MV-4-11 (cell line): Measurements from ENCODE around the gene TBPL2.
"Not testable (repeated sequence)": the region's sequence is repeated elsewhere in the genome, so short reads cannot be mapped to it uniquely, and the experiment has no call there.

Experiments used
- DNase-seq: peaks from one replicate; lab custom pipeline; 2025; lab: John Stamatoyannopoulos, UW

Gene TBPL2

GRCh38 chr14:55440385-55440784 lies at the start of gene TBPL2:
TSS of gene TBPL2 (minus strand) at chr14:55440616. CDS start at chr14:55440449, 167 bp downstream.
- no peak for DNase-seq

GRCh38 chr14:55488204-55488603 lies 47.8 kb upstream of the TBPL2 start:
- no peak for DNase-seq

- DNase-seq = no peak
Observed at GRCh38 chr14:55482936-55483605, 42.7 kb upstream of the TBPL2 start.

- no peak for DNase-seq
Observed at GRCh38 chr14:55481769-55482168, 41.4 kb upstream of the TBPL2 start.

GRCh38 chr14:55477680-55478079 lies 37.3 kb upstream of the TBPL2 start:
- DNase-seq = no peak

GRCh38 chr14:55476448-55476847 lies 36.0 kb upstream of the TBPL2 start:
- not testable (repeated sequence) for DNase-seq

- no peak for DNase-seq
Observed at GRCh38 chr14:55473786-55474185, 33.4 kb upstream of the TBPL2 start.

GRCh38 chr14:55470025-55470424 lies 29.6 kb upstream of the TBPL2 start:
- peak; percentile 67 for DNase-seq

- DNase-seq = no peak
Observed at GRCh38 chr14:55467307-55467706, 26.9 kb upstream of the TBPL2 start.

GRCh38 chr14:55458800-55459515 lies 18.5 kb upstream of the TBPL2 start:
- peak; percentile 33 for DNase-seq

- DNase-seq = no peak
Observed at GRCh38 chr14:55457496-55457895, 17.1 kb upstream of the TBPL2 start.

- DNase-seq = not testable (repeated sequence)
Observed at GRCh38 chr14:55456411-55456810, 16.0 kb upstream of the TBPL2 start.

GRCh38 chr14:55454264-55455002 lies 14.0 kb upstream of the TBPL2 start:
- peak; percentile 73 for DNase-seq

- DNase-seq = no peak
Observed at GRCh38 chr14:55451950-55452349, 11.5 kb upstream of the TBPL2 start.

- DNase-seq = no peak
Observed at GRCh38 chr14:55451398-55451797, 11.0 kb upstream of the TBPL2 start.

- no peak for DNase-seq
Observed at GRCh38 chr14:55450987-55451386, 10.6 kb upstream of the TBPL2 start.

- DNase-seq = no peak
Observed at GRCh38 chr14:55450539-55450938, 10.1 kb upstream of the TBPL2 start.

- peak; percentile 39 for DNase-seq
Observed at GRCh38 chr14:55450124-55450523, 9.7 kb upstream of the TBPL2 start.

- DNase-seq = no peak
Observed at GRCh38 chr14:55449116-55449515, 8.7 kb upstream of the TBPL2 start.

- no peak for DNase-seq
Observed at GRCh38 chr14:55448141-55448614, 7.8 kb upstream of the TBPL2 start.

GRCh38 chr14:55446833-55447232 lies 6.4 kb upstream of the TBPL2 start:
- DNase-seq = no peak

- DNase-seq = peak; percentile 57
Observed at GRCh38 chr14:55446127-55446736, 5.8 kb upstream of the TBPL2 start.
